WI38 (cell line): ENCODE results near the gene QSOX2.

Source experiments
- H3K4me3 ChIP-seq: 2 replicates; pipeline ENCODE4 v1.5.1; 2011; ENCODE audit warnings: low read depth, mild to moderate bottlenecking, control low read depth, low read length
- CTCF ChIP-seq: IDR thresholded peaks from 2 replicates; pipeline ENCODE4 v1.5.1; 2012; ENCODE audit warnings: low read depth, mild to moderate bottlenecking, control low read depth, low read length

QSOX2 gene

GRCh38 chr9:136225366-136225747 is 20.3 kb downstream of the QSOX2 start:
- TF ChIP-seq CTCF = no peak
- no peak overlapping the region for H3K4me3 ChIP-seq

- TF ChIP-seq CTCF = no peak
- no peak overlapping the region for H3K4me3 ChIP-seq
These were observed 21.6 kb downstream of the QSOX2 start for GRCh38 chr9:136223871-136224640.

- no peak for TF ChIP-seq CTCF
- H3K4me3 ChIP-seq = no peak overlapping the region
These were observed 22.7 kb downstream of the QSOX2 start for GRCh38 chr9:136222906-136223285.

GRCh38 chr9:136222166-136222905 is 23.3 kb downstream of the QSOX2 start:
- H3K4me3 ChIP-seq = no peak overlapping the region
- TF ChIP-seq CTCF = no peak

- no peak overlapping the region for H3K4me3 ChIP-seq
- TF ChIP-seq CTCF = no peak
These were observed 25.4 kb downstream of the QSOX2 start for GRCh38 chr9:136220017-136220729.

- no peak overlapping the region for H3K4me3 ChIP-seq
- no peak for TF ChIP-seq CTCF
These were observed 26.3 kb downstream of the QSOX2 start for GRCh38 chr9:136219276-136219675.

- TF ChIP-seq CTCF = no peak
- H3K4me3 ChIP-seq = no peak overlapping the region
These were observed 26.9 kb downstream of the QSOX2 start for GRCh38 chr9:136218673-136219072.
